HepG2 (cell line): ENCODE results near the gene LIPH. TPM values are rescaled to one million over a fixed set of nuclear protein-coding genes. Genes with fewer than 3 reads are reported as not detected.

Experiments
- HDAC1 ChIP-seq: sonication (generic); formaldehyde crosslinking; IDR thresholded peaks from 2 replicates; pipeline ENCODE4 v1.5.1; 2020; ENCODE audit warnings: mild to moderate bottlenecking, missing genetic modification reagents
- MXD3 ChIP-seq: IDR thresholded peaks from 2 replicates; pipeline ENCODE4 v1.6.1; 2016; ENCODE audit warnings: mild to moderate bottlenecking, missing biosample characterization, missing genetic modification reagents
- PAXIP1 ChIP-seq: sonication (generic); formaldehyde crosslinking; conservative IDR thresholded peaks from 2 replicates; pipeline ENCODE4 v1.4.0; 2020; ENCODE audit warnings: mild to moderate bottlenecking, missing genetic modification reagents, moderate library complexity
- PHB2 ChIP-seq: fragments of 450-650 bp; IDR thresholded peaks from 2 replicates; pipeline ENCODE4 v1.6.1; 2018; ENCODE audit not compliant: partially characterized antibody
- PRDM10 ChIP-seq: sonication (generic); formaldehyde crosslinking; IDR thresholded peaks from 2 replicates; pipeline ENCODE4 v1.4.0; 2020; ENCODE audit warnings: low read depth, missing genetic modification reagents
- SP4 ChIP-seq: sonication (generic); formaldehyde crosslinking; IDR thresholded peaks from 2 replicates; pipeline ENCODE4 v1.8.1; 2023; ENCODE audit warnings: mild to moderate bottlenecking, missing genetic modification reagents
- TEAD3 ChIP-seq: optimal IDR thresholded peaks from 2 replicates; pipeline ENCODE3; 2016; ENCODE audit warnings: borderline replicate concordance
- ZGPAT ChIP-seq: IDR thresholded peaks from 2 replicates; pipeline ENCODE4 v1.6.1; 2016; ENCODE audit warnings: mild to moderate bottlenecking
- ZIK1 ChIP-seq: sonication (generic); formaldehyde crosslinking; IDR thresholded peaks from 2 replicates; pipeline ENCODE4 v1.5.0; 2020; ENCODE audit warnings: mild to moderate bottlenecking, low read depth, missing genetic modification reagents, borderline replicate concordance
- ZNF142 ChIP-seq: sonication (generic); formaldehyde crosslinking; IDR thresholded peaks from 2 replicates; pipeline ENCODE4 v1.4.0; 2020; ENCODE audit warnings: missing genetic modification reagents
- ZNF292 ChIP-seq: sonication (generic); formaldehyde crosslinking; IDR thresholded peaks from 2 replicates; pipeline ENCODE4 v1.8.1; 2022; ENCODE audit warnings: mild to moderate bottlenecking, low read depth, missing genetic modification reagents, borderline replicate concordance
- ZNF777 ChIP-seq: sonication (generic); formaldehyde crosslinking; IDR thresholded peaks from 2 replicates; pipeline ENCODE4 v1.4.0; 2020; ENCODE audit warnings: missing genetic modification reagents
- polyA plus RNA-seq, 8 experiments: library from polyadenylated mRNA; depleted of rRNA in 3 of 8; stranded (reverse) in 7 of 8; unstranded in 1 of 8; fragments of >200 nt; fragmentation: Illumina TruSeq in 4 of 8; extraction: Trizol in 4 of 8; gene quantifications; 2 replicates each; pipeline versions ENCODE4 v1.2.1 to v1.2.3, GENCODE V29; 2011 to 2016; ENCODE audit warnings: low read depth in 4 of 8, missing spikeins in 1 of 8, mixed read lengths in 1 of 8; ENCODE audit not compliant: insufficient read depth in 1 of 8
- total RNA-seq, 5 experiments: library from RNA; depleted of rRNA; stranded (reverse); fragments of >200 nt; fragmentation: Illumina TruSeq; extraction: Trizol; gene quantifications; 2 replicates each; pipeline ENCODE4 v1.2.3, GENCODE V29; 2016; ENCODE audit warnings: low read depth in 1 of 5

The LIPH gene
- total and polyA plus RNA-seq, 2 of the 13 experiments (the other 11 are each of a cell fraction or from before 2014, with no cell fraction given), result 0.09 to 0.34 TPM

GRCh38 chr3:185585859-185586685 lies 33.7 kb upstream of the LIPH start, which contains the start of gene SENP2 (continued):
- TF ChIP-seq ZNF142 (0 out of 2 replicates have a peak, but pooled peaks have one; percentile 57), PAXIP1 (CRISPR knock-in tag) (peak; percentile 20), SP4 (CRISPR knock-in tag) (peak; percentile 50; the same call in 1 of the 2 replicates), MXD3 (peak; percentile 24; the same call in 1 of the 2 replicates), PRDM10 (CRISPR knock-in tag) (no peak; the same call in 1 of the 2 replicates), ZNF777 (CRISPR knock-in tag) (peak; percentile 61), PHB2 (no peak), ZIK1 (CRISPR knock-in tag) (0 out of 2 replicates have a peak, but pooled peaks have one; percentile 20), HDAC1 (CRISPR knock-in tag) (peak; percentile 86), TEAD3 (CRISPR knock-in tag) (peak; percentile 5), ZNF292 (CRISPR knock-in tag) (peak; percentile 52; the same call in 1 of the 2 replicates), ZGPAT (CRISPR knock-in tag) (peak; percentile 43; the same call in 1 of the 2 replicates)
